Mucosa of stomach (tissue), 1 donor: Measurements from ENCODE around the gene FGF12.
"Not testable (repeated sequence)": the region's sequence is repeated elsewhere in the genome, so short reads cannot be mapped to it uniquely, and the experiment has no call there.

Experiments used
- H3K27me3 ChIP-seq: one replicate; pipeline ENCODE4 v1.7.0; 2013; ENCODE audit warnings: mild to moderate bottlenecking, low read length; ENCODE audit not compliant: control insufficient read depth, insufficient read depth
- H3K36me3 ChIP-seq: one replicate; pipeline ENCODE4 v1.7.0; 2013; ENCODE audit warnings: low read length; ENCODE audit not compliant: control insufficient read depth, insufficient read depth
- H3K4me1 ChIP-seq: one replicate; pipeline ENCODE4 v1.7.0; 2013; ENCODE audit warnings: mild to moderate bottlenecking, low read length; ENCODE audit not compliant: control insufficient read depth, insufficient read depth
- H3K4me3 ChIP-seq: one replicate; pipeline ENCODE4 v1.7.0; 2013; ENCODE audit warnings: low read length
- H3K9ac ChIP-seq: one replicate; pipeline ENCODE4 v1.7.0; 2013; ENCODE audit warnings: mild to moderate bottlenecking, low read length, moderate library complexity
- H3K9me3 ChIP-seq: one replicate; pipeline ENCODE4 v1.7.0; 2013; ENCODE audit warnings: mild to moderate bottlenecking, low read length, moderate library complexity; ENCODE audit not compliant: control insufficient read depth
- donor health status: Pancreatic carcinoma.

Gene FGF12

GRCh38 chr3:192726385-192726784 lies 956 bp downstream of the FGF12 start:
- Histone ChIP-seq H3K9me3 (no peaks in the 10 kb centered on the region), H3K27me3 (no peaks in the 10 kb centered on the region), H3K9ac (no peak overlapping the region), H3K4me1 (no peaks in the 10 kb centered on the region), H3K4me3 (no peak overlapping the region), H3K36me3 (no peaks in the 10 kb centered on the region)

DNA sequence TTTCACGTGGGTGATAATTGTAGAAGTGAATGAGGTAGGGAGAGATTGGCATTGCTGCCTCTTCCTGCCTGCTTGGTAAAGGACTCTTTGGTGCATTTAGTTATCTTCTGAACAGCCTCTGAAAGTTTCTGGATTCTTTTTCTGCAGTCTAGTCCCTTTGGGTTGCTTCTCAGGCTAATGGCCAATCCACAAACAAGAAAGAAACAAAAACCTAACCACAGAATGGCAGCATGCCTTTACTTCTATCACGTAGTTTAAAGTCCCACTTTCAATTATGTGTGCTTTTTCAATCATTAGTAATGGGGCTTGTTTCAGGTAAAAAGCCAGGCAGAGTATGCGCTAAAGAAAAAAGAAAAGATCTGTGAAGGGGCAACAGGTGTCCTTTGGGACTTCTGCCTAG lies 7.4 kb downstream of the FGF12 start:
- Histone ChIP-seq H3K9me3 (no peaks in the 10 kb centered on the region), H3K4me1 (no peaks in the 10 kb centered on the region), H3K4me3 (no peak overlapping the region), H3K36me3 (no peaks in the 10 kb centered on the region), H3K27me3 (no peaks in the 10 kb centered on the region), H3K9ac (no peak overlapping the region)

- no peaks in the 10 kb centered on the region for H3K36me3 ChIP-seq
- no peaks in the 10 kb centered on the region for H3K9me3 ChIP-seq
- H3K9ac ChIP-seq, result no peak overlapping the region
- H3K4me3 ChIP-seq, result no peak overlapping the region
- no peaks in the 10 kb centered on the region for H3K27me3 ChIP-seq
- H3K4me1 ChIP-seq, result no peaks in the 10 kb centered on the region
Observed at GRCh38 chr3:192718156-192718555, 9.2 kb downstream of the FGF12 start.

- H3K4me1 ChIP-seq, result no peaks in the 10 kb centered on the region
- H3K36me3 ChIP-seq, result no peaks in the 10 kb centered on the region
- no peaks in the 10 kb centered on the region for H3K9me3 ChIP-seq
- no peak overlapping the region for H3K4me3 ChIP-seq
- no peaks in the 10 kb centered on the region for H3K27me3 ChIP-seq
- H3K9ac ChIP-seq, result no peak overlapping the region
Observed at GRCh38 chr3:192715126-192715525, 12.2 kb downstream of the FGF12 start.

DNA sequence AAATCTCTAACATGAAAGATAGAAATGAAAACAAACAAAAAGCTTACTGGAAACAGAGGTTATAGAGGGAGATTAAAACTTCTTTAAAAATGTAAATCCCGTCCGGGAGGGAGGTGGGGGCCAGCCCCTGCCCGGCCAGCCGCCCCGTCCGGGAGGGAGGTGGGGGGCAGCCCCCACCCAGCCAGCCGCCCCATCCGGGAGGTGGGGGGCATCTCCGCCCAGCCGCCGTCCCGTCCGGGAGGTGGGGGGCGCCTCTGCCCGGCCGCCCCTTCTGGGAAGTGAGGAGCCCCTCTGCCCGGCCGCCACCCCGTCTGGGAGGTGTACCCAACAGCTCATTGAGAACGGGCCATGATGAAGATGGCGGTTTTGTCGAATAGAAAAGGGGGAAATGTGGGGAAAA lies 16.2 kb downstream of the FGF12 start:
- not testable (repeated sequence) for H3K9me3 ChIP-seq, H3K36me3 ChIP-seq, H3K4me1 ChIP-seq, H3K9ac ChIP-seq, H3K4me3 ChIP-seq, H3K27me3 ChIP-seq

- Histone ChIP-seq H3K36me3 (no peaks in the 10 kb centered on the region), H3K27me3 (no peaks in the 10 kb centered on the region), H3K9ac (no peak overlapping the region), H3K9me3 (no peaks in the 10 kb centered on the region), H3K4me1 (no peaks in the 10 kb centered on the region), H3K4me3 (no peak overlapping the region)
Observed at GRCh38 chr3:192710366-192710765, 17.0 kb downstream of the FGF12 start.

GRCh38 chr3:192706272-192706671 lies 21.1 kb downstream of the FGF12 start:
- Histone ChIP-seq H3K9ac (no peak overlapping the region), H3K4me3 (no peak overlapping the region), H3K36me3 (no peaks in the 10 kb centered on the region), H3K27me3 (no peaks in the 10 kb centered on the region), H3K9me3 (no peaks in the 10 kb centered on the region), H3K4me1 (no peaks in the 10 kb centered on the region)

DNA sequence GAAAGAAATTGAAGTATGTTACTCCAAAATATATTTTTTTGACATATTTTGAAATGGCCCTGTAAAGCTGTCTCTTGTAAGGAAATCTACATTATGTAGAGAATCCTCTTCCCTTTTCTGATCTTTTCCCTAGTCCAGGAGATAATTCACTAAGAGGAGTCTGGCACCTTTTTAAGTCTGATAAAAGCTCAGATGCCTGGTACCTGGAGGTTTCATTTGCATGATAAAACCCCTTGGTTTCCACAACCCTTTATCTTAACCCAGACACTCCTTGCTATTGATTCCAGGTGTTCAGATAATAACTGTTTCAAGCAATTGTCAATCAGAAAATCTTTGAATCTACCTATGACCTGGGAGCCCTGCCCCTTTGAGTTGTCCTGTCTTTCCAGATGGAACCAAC lies 26.5 kb downstream of the FGF12 start:
- no peak overlapping the region for H3K9ac ChIP-seq
- H3K4me1 ChIP-seq, result no peaks in the 10 kb centered on the region
- no peak overlapping the region for H3K4me3 ChIP-seq
- no peaks in the 10 kb centered on the region for H3K27me3 ChIP-seq
- H3K9me3 ChIP-seq, result no peaks in the 10 kb centered on the region
- H3K36me3 ChIP-seq, result no peaks in the 10 kb centered on the region

DNA sequence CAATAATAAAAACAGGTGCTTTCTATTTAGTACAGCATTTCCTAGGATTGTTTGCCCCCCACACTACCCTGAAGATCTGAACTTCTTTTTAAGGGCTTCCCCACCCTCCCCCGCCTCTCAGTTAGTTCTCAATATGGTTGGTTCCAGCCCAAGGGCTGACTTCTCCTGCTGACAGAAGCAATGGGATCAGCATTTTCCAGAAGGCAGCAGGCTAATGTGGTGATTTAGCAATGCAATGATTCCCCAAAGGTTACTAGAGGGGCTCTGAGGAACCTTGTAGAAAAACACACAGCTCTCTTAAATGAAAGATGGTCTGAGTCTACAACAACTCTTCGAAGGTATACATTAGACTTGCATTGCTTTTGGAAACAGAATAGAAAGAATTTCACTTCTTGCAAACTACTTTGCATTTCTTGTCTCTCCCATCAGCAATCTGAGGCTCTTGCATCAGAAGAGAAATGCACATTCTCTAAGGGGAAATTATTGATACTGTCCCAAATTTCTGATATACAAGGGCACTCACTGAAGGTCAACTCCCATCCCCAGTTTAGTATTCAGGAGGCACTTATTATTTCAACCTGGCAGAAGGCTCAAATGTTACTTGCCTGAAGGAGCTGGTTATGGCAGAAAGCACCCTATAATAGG lies 30.3 kb downstream of the FGF12 start:
- H3K4me1 ChIP-seq, result no peaks in the 10 kb centered on the region
- H3K9ac ChIP-seq, result no peak overlapping the region
- H3K27me3 ChIP-seq, result no peaks in the 10 kb centered on the region
- H3K4me3 ChIP-seq, result no peak overlapping the region
- H3K36me3 ChIP-seq, result no peaks in the 10 kb centered on the region
- no peaks in the 10 kb centered on the region for H3K9me3 ChIP-seq

GRCh38 chr3:192687488-192688152 lies 39.7 kb downstream of the FGF12 start:
- Histone ChIP-seq H3K27me3 (no peaks in the 10 kb centered on the region), H3K36me3 (no peaks in the 10 kb centered on the region), H3K4me3 (no peak overlapping the region), H3K9ac (no peak overlapping the region), H3K4me1 (no peaks in the 10 kb centered on the region), H3K9me3 (no peaks in the 10 kb centered on the region)

DNA sequence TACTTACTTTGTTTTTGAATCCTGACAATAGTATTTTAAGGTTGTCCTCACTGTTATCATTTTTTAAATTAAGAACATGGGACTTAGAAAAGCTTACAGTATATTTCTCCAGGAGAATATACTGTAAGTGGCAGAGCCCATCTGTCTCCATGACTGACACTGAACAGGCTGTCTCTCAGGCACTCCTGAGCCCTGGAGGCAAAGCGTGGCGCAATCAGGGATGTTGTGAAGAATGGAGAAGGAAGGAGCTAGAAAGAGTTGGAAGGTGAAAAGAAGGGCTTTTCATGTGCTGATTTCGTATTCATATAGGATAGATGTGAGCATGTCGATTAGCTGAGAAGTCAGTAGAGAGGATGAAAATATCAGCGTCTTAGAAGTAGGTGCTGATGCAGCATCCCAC lies 41.5 kb downstream of the FGF12 start:
- Histone ChIP-seq H3K4me1 (no peaks in the 10 kb centered on the region), H3K36me3 (no peaks in the 10 kb centered on the region), H3K9me3 (no peaks in the 10 kb centered on the region), H3K27me3 (no peaks in the 10 kb centered on the region), H3K9ac (no peak overlapping the region), H3K4me3 (no peak overlapping the region)

DNA sequence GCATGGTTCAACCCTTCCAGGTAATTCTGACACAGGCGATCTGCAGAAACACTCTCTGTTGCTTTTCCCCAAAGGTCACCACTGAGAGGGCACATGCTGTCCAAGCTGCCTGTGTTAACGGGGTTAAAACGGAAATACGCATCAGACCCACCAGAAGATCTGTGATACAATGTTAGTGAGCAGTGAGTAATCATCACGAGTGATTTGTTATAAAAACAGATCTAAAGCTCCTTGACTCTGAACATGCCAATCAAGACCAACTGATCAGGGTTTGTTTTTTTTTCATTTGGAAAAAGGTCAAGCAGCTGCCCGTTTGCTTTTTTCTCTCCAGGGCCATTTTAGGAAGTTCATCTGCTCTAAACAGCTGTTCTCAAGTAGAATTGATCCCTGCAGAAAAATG lies 43.2 kb downstream of the FGF12 start:
- Histone ChIP-seq H3K27me3 (no peaks in the 10 kb centered on the region), H3K9ac (no peak overlapping the region), H3K9me3 (no peaks in the 10 kb centered on the region), H3K4me3 (no peak overlapping the region), H3K4me1 (no peaks in the 10 kb centered on the region), H3K36me3 (no peaks in the 10 kb centered on the region)
